NCI-H2227 (cell line): Measurements from ENCODE around the gene LCORL.
A peak's percentile ranks its signal among the peaks of the same experiment; 100 is the strongest.
"Not testable (repeated sequence)": the region's sequence is repeated elsewhere in the genome, so short reads cannot be mapped to it uniquely, and the experiment has no call there.

Experiments used
- DNase-seq: peaks from one replicate; lab custom pipeline; 2025; ENCODE audit not compliant: unreplicated experiment; lab: John Stamatoyannopoulos, UW

The LCORL gene

DNA sequence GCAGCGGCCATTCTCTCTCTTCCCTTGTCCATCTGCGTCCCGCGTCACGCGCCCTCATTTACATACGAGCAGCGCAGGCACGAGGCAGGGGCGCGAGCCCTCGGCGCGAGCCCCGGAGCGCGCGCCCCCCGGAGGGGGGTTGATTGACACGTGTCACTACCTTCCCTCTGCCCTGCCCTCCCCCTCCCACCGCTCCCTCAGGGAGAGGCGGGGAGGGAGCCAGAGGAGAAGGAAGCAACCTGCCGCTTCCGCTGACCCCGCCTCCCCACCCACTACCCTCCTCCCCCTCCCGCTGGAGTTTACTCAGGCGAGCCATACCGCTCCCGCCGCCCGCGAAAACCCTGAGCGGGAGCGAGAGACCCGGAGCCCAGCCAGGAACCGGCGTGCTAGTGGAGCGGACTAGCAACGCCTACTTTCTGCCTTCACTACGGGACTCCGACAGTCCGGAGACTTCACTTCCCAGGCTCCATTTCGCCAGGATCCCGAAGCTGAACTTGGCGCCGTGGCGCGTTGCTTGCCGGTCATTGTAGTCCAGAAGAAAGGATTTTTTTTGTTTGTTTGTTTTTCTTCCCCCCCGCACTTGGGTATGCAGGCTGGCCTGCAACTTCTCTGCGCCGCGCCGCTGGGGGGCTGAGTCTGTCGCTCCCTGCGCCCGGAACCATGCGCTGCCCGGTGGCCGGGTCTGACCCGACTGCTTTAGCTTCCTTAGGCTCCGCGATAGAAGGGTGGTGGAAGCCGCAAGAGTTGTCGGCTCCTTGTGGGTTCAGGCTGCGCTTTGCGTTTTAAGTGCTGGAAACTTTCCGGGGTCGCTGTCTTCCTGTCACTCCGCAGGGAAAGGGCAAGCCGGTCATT, at the start of gene LCORL:
TSS of gene LCORL (minus strand) at position 36 of the 852 bp plus-strand sequence. CDS start at position 32, 4 bp downstream.
- DNase-seq = peak; percentile 98

GRCh38 chr4:18069810-18070209, 48.3 kb upstream of the LCORL start:
- no peak for DNase-seq

DNA sequence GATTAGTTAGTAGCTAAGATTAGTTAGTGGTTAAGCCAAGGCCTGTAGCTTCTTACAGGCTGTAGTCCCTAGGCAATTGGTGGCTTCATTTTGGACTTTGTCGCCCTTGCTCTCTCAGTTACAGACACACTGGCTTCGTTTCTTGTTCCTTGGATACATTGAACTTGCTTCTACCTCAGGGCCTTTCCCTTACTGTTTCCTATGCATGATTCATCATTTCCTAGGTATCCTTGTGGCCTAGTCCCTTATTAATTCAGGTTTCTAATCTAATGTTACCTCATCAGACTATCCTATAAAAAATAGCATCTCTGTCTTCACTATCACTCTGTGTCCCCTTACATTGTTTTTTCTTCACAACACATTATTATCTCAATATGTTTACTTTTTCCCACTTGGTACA, 45.5 kb upstream of the LCORL start:
- DNase-seq = no peak

DNA sequence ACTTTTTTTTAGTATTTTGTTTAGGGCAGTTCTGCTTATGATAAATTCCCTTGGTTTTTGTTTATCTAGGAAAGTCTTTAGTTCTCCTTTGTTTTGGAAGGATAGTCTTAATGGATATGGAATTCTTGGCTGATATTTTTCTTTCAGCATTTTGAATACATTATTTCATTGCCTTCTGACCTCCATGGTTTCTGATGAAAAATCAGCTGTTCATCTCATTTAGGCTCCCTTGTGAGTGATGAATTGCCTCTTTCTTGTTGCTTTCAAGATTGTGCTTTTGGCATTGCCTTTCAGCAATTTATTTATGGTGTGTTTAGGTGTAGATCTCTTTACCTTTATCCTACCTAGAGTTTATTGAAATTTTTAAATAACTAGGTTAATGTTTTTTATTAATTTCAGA, 41.5 kb upstream of the LCORL start:
- DNase-seq = no peak

- no peak for DNase-seq
Observed at GRCh38 chr4:18057821-18058533, 36.4 kb upstream of the LCORL start.

- no peak for DNase-seq
Observed at GRCh38 chr4:18056030-18056429, 34.5 kb upstream of the LCORL start.

DNA sequence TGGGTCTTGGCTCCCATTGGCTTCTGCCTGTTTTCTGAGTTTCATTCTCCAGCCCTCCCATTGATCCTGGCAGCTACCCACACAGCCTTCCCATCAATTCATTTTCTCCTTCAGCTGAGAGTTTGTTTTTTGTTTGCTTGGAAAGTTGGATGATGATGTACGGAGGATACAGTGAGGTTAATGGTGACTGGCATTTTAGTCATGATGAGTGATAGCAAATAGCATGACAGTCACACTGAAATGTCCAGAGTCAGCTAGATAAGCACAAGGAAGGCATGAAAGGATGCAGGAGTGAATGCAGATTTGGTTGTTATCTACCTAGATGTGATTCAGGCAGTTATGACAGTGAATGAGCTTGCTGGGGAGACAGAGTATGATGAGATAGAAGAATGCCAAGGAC, 30.6 kb upstream of the LCORL start:
- DNase-seq = no peak

DNA sequence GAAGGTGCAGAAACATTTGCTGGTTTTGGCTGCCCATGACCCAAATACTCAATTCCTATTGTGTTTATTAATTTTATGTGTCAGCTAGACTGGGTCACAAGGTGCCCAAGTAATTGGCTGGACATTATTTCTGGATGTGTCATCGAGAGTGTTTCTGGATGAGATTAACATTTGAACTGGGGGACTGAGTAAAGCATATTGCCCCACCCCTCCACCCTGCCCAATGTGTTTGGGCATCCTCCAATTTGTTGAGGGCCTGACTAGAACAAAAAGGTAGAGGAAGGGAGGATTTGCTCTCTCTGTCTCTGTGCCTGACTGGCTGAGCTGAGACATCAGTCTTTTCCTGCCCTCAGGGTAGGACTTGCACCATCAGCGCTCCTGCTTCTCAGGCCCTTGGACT, 29.7 kb upstream of the LCORL start:
- no peak for DNase-seq

- no peak for DNase-seq
Observed at GRCh38 chr4:18050448-18050847, 28.9 kb upstream of the LCORL start.

- DNase-seq = no peak
Observed at GRCh38 chr4:18049446-18049845, 27.9 kb upstream of the LCORL start.

GRCh38 chr4:18042754-18043153, 21.2 kb upstream of the LCORL start:
- DNase-seq = no peak

GRCh38 chr4:18042012-18042411, 20.5 kb upstream of the LCORL start:
- no peak for DNase-seq

DNA sequence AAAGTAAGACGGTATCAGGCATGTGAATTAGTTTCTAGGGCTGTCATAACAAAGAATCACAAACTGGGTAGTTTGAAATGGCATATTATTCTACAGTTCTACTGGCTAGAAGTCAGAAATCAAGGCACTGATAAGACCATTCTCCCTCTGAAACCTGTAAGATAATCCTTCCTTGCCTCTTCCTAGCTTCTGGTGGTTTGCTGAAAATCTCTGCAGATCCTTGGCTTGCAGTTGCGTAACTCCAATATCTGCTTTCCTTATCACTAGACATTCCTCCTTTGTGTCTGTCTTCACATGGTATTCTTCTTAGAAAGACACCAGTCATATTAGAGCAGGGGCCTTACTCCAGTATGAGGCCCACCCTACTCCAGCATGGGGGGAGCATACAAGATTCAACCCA, 19.6 kb upstream of the LCORL start:
- no peak for DNase-seq

GRCh38 chr4:18039113-18039512, 17.6 kb upstream of the LCORL start:
- no peak for DNase-seq

GRCh38 chr4:18036369-18036768, 14.8 kb upstream of the LCORL start:
- not testable (repeated sequence) for DNase-seq

DNA sequence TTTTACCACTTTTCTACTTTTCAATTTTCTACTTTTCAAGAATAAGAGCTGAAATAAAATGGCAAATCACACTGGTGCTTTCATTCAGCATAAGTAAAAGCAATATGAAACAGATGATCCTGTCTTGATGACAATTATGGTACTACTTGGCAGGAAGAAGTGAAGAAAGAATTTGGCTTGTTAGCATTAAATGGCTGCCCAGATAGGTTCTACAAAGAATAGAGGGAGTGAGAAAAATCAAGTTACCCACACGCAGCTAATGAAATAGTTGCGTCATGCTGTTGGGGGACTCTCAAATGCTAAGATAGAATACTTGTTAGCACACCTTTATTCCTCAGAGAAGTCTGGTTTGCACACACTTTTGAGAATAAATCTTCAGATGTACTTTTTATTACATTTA, 12.5 kb upstream of the LCORL start:
- DNase-seq = no peak

DNA sequence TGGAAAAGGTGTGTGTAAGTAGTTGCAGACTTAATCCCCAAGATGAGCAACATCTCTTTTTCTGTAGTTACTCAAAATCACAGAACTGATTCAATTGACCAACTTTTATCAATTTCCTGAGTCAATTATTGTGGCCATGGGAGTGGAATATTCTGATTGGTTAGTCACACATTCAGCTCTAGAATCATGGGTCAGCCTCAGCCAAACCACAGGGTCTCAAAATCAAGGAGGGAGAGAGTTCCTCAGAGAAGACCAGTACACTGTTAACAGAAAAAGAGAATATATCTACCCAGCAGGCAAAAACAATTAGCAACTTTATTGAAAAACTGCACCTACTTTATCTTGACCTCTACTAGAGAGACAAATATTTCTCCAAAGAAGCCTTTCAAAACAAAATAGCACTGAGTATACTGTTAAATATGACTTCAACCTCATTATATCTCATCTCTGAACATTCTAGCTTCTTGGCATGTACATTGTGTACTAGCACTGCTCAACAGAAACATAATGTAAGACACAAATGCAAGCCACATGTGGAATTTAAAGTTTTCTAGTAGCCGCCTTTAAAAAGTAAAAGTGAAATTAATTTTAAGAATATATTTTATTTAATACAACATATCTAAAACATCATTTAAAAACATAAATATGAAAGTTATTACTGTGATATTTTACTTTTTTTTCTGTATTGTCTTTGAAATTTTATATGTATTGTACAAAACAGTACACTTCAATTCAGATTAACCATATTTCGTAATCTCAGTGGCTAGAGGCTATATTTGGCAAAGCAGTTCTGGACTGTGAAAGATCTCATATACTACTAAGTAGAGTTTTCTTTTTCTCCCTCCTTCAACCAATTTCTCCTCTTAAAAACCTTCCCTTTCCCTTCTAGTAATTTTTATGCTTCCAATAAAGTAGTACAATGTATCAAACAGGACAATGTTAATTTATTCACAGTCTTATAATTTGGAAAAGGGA, 11.8 kb upstream of the LCORL start:
- DNase-seq = no peak

- no peak for DNase-seq
Observed at GRCh38 chr4:18025288-18025687, 3.7 kb upstream of the LCORL start.

DNA sequence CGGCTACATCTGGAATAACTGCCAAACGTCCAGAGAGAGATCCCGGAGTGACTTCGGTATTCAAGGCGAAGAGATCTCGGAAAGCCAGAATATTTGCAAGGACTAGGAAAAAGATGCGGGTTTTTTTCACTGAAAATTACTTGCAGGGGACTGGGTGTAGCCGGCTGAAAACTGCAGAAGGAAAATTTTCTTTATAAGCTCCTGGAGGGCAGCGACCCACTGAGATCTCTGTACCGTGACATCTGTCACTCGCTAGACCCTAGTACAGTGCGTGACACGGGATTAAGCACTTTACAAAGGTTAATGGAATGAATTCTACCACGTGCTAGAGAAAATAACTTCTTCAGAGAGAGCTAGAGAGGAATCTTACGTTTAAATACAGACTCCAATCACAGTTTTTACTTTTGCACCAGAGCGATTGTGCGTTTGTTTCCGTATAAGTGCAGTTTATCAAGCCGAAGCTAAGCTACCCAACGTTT, 1.1 kb upstream of the LCORL start:
- DNase-seq = no peak

DNA sequence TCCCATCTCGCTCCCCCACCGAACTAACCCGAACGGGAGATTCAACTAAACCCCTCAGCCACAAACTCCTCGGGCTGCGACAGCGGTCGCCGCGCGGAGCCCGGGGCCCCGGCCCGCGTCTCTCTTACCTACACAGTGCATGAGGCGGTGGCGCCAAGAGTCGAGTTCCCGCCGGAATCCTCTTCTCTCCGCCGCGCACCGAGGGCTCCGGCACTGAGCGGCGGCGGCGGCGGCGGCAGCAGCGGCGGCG, 160 bp downstream of the LCORL start:
- DNase-seq = no peak

- peak; percentile 85 for DNase-seq
Observed at GRCh38 chr4:18020671-18021469, 685 bp downstream of the LCORL start.
